Neural crest cell (in vitro differentiated cells): Measurements from ENCODE around the gene ATRNL1. TPM values are rescaled to one million over a fixed set of nuclear protein-coding genes. Genes with fewer than 3 reads are reported as not detected.
A peak's percentile ranks its signal among the peaks of the same experiment; 100 is the strongest.

Experiments used
- DNase-seq: peaks from one replicate; pipeline ENCODE4 v3.0.0; 2021; ENCODE audit warnings: low read depth, mixed read lengths, low spot score
- H3K27ac Mint-ChIP-seq: one replicate; pipeline ENCODE4 v1.8.0; 2021; ENCODE audit warnings: mild to moderate bottlenecking, mixed read lengths; ENCODE audit not compliant: unreplicated experiment
- H3K27me3 Mint-ChIP-seq: 2 replicates; pipeline ENCODE4 v1.8.0; 2021; ENCODE audit warnings: low read depth, mild to moderate bottlenecking, mixed read lengths
- H3K36me3 Mint-ChIP-seq: 2 replicates; pipeline ENCODE4 v1.8.0; 2021; ENCODE audit warnings: low read depth, mild to moderate bottlenecking, mixed read lengths
- H3K4me1 Mint-ChIP-seq: 2 replicates; pipeline ENCODE4 v1.8.0; 2021; ENCODE audit warnings: mixed read lengths
- H3K4me3 Mint-ChIP-seq: one replicate; pipeline ENCODE4 v1.8.0; 2021; ENCODE audit warnings: mild to moderate bottlenecking, mixed read lengths
- H3K9me3 Mint-ChIP-seq: 2 replicates; pipeline ENCODE4 v1.8.0; 2021; ENCODE audit warnings: mixed read lengths
- total RNA-seq: library from RNA; stranded (reverse); gene quantifications from 2 replicates; pipeline ENCODE4 v1.2.1, GENCODE V29; 2021
- TF ChIP-seq, protein P1 (sequence below): fragments of 200-600 bp; sonication (generic); conservative IDR thresholded peaks from 2 replicates; pipeline ENCODE4 v1.5.0; 2021; ENCODE audit warnings: antibody characterized with exemption, mild to moderate bottlenecking

The ATRNL1 gene
- total RNA-seq, 1 donor from 2014 or later = 46.9 TPM

DNA sequence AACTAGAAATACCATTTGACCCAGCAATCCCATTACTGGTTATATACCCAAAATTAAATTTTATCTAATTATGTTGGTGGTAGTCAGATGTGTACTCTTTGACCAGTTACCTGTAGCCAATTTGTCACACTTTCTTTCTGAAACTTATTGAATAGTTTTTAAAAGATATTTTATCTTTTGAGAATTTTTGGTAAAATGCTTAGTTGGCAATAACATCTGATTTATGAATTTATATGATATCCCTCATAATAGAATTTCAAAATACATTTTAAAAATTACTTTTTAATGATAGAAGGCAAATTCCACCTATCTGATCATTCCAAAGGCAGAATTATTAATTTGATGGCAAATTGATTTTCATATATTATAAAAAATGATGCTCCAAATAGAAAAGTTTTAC lies 569.3 kb downstream of the ATRNL1 start:
- no peak overlapping the region for H3K27ac Mint-ChIP-seq
- peaks cover 4% of the 10 kb centered on the region for H3K4me1 Mint-ChIP-seq
- DNase-seq = no peak
- H3K27me3 Mint-ChIP-seq = no peaks in the 10 kb centered on the region
- no peaks in the 10 kb centered on the region for H3K9me3 Mint-ChIP-seq
- H3K36me3 Mint-ChIP-seq = no peaks in the 10 kb centered on the region
- TF ChIP-seq, protein P1, sequence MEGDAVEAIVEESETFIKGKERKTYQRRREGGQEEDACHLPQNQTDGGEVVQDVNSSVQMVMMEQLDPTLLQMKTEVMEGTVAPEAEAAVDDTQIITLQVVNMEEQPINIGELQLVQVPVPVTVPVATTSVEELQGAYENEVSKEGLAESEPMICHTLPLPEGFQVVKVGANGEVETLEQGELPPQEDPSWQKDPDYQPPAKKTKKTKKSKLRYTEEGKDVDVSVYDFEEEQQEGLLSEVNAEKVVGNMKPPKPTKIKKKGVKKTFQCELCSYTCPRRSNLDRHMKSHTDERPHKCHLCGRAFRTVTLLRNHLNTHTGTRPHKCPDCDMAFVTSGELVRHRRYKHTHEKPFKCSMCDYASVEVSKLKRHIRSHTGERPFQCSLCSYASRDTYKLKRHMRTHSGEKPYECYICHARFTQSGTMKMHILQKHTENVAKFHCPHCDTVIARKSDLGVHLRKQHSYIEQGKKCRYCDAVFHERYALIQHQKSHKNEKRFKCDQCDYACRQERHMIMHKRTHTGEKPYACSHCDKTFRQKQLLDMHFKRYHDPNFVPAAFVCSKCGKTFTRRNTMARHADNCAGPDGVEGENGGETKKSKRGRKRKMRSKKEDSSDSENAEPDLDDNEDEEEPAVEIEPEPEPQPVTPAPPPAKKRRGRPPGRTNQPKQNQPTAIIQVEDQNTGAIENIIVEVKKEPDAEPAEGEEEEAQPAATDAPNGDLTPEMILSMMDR = no peak
- H3K4me3 Mint-ChIP-seq = no peak overlapping the region

DNA sequence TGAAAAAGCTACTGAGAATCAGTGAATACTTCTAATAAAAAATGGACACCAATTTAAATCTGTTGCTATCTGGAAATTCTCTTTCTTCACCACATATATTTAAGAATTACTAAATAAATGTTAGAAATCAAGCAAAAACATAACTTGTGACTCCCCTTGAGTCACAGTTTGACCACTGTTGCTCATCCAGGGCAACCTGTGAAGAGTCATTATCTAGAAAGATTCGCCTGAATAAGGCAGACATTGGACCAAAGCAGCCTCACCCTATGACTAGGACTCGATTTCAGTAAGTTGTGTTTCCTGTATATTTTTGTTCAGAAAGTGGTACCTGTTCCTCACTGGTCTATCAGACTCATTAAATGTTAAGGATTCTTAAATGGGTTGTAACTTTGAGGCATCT lies 572.4 kb downstream of the ATRNL1 start:
- no peak overlapping the region for H3K27ac Mint-ChIP-seq
- no peaks in the 10 kb centered on the region for H3K9me3 Mint-ChIP-seq
- TF ChIP-seq, protein P1 = no peak
- no peak for DNase-seq
- H3K36me3 Mint-ChIP-seq = no peaks in the 10 kb centered on the region
- H3K27me3 Mint-ChIP-seq = no peaks in the 10 kb centered on the region
- H3K4me3 Mint-ChIP-seq = no peak overlapping the region
- no peaks in the 10 kb centered on the region for H3K4me1 Mint-ChIP-seq

DNA sequence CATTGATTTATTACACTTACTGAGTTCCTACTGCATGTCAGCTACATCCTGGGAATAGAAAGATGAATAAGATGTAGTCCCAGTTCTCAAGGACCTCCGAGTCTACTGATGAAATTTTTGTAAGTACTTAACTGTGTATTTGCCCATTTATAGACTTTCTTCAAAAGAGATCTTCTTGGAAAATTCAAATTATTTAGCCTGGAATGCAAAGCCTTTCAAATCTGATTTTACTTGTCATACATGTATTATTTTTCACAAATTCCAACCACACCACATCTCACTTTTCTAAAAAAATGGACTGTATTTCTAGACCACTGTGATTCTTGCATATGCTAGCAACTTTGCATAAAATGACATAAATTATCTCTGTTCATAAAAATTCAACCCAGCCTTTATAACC lies 581.3 kb downstream of the ATRNL1 start:
- DNase-seq = no peak
- TF ChIP-seq, protein P1 = no peak
- Mint-ChIP-seq H3K27me3 (no peaks in the 10 kb centered on the region), H3K36me3 (no peaks in the 10 kb centered on the region), H3K9me3 (no peaks in the 10 kb centered on the region), H3K4me1 (no peaks in the 10 kb centered on the region), H3K4me3 (no peak overlapping the region), H3K27ac (no peak overlapping the region)

DNA sequence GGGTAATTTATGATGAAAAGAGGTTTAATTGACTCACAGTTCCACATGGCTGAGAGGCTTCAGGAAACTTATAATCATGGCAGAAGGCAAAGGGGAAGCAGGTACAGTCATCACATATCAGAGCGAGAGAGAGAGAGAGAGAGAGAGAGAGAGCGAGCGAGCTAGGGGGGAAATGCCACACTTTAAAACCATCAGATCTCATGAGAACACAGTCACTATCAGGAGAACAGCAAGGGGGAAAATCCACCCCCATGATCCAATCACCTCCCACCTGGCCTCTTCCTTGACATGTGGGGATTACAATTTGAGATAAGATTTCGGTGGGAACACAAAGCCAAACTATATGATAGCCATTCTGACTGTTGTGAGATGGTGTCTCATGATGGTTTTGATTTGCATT lies 603.6 kb downstream of the ATRNL1 start:
- Mint-ChIP-seq H3K4me1 (no peaks in the 10 kb centered on the region), H3K27ac (peak overlapping the region; percentile 24), H3K27me3 (no peaks in the 10 kb centered on the region), H3K4me3 (no peak overlapping the region), H3K9me3 (peaks cover 2% of the 10 kb centered on the region), H3K36me3 (peaks cover 5% of the 10 kb centered on the region)
- TF ChIP-seq, protein P1 = no peak
- no peak for DNase-seq

DNA sequence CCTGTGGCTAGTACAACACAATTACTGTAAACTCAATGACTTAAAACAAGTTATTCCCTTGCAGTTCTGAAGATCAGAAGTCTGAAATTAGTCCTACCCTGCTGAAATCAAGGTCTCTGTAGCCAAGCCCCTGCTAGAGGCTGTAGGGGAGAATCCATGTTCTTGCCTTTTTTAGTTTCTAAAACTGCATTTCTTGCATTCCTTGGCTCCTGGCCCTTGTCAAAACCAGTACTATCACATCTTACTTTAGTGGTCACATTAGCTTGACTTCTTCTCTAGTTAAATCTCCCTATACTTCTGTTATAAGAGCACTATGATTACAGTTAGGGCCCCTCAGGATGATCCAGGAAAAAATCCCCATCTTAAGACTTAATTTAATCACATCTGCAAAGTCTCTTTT lies 612.9 kb downstream of the ATRNL1 start:
- H3K27me3 Mint-ChIP-seq = no peaks in the 10 kb centered on the region
- no peak for DNase-seq
- H3K27ac Mint-ChIP-seq = no peak overlapping the region
- TF ChIP-seq, protein P1 = no peak
- H3K4me3 Mint-ChIP-seq = no peak overlapping the region
- H3K4me1 Mint-ChIP-seq = no peaks in the 10 kb centered on the region
- H3K36me3 Mint-ChIP-seq = no peaks in the 10 kb centered on the region
- peaks cover 3% of the 10 kb centered on the region for H3K9me3 Mint-ChIP-seq

DNA sequence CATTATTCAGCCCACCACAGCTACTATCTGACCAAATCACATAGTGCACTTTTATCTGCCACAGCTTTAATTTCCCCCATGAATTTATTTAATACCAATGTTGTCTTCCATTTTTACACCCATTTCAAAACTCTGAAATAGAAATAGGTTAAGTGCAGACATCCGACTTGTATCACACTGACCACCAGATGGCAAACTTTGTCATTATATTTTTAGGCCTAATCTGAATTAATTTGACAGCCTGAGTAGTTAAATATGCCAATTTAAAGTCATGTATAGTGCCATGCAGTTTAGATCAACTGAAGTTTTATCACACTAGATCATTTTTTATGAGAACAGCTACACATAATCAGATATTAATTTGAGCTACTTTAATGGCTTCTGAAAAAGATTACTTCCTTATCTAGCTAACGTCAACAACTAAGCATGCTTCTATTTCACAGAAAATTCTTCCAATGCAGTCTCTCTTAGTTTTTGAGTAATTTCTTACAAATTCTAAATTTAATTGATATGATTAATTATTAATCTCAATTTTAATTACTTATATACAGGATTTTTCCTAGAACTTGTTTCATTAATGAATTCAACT lies 613.4 kb downstream of the ATRNL1 start:
- TF ChIP-seq, protein P1 = peak; percentile 80
- no peak overlapping the region for H3K27ac Mint-ChIP-seq
- peaks cover 2% of the 10 kb centered on the region for H3K9me3 Mint-ChIP-seq
- H3K36me3 Mint-ChIP-seq = no peaks in the 10 kb centered on the region
- peak; percentile 4 for DNase-seq
- H3K27me3 Mint-ChIP-seq = no peaks in the 10 kb centered on the region
- H3K4me3 Mint-ChIP-seq = no peak overlapping the region
- H3K4me1 Mint-ChIP-seq = no peaks in the 10 kb centered on the region
